ENCODE data around the gene OPRPN. TPM values are rescaled to one million over a fixed set of nuclear protein-coding genes. Genes with fewer than 3 reads are reported as not detected.

OPRPN gene
- total RNA-seq = not detected
- long read RNA-seq = 0 reads

GRCh38 chr4:70397580-70397979, at the start of gene OPRPN:
OPRPN (plus strand) TSS chr4:70397940; CDS start chr4:70399286, 1,346 bp downstream.
- no peak for DNase-seq (ENCODE audit: low spot score)

- no peak for DNase-seq (ENCODE audit: low spot score)
Measured at GRCh38 chr4:70356185-70356584, 41.6 kb upstream of the OPRPN start.

GRCh38 chr4:70359115-70359661, 38.6 kb upstream of the OPRPN start:
- no peak for DNase-seq (ENCODE audit: low spot score)

GRCh38 chr4:70360460-70360859, 37.3 kb upstream of the OPRPN start, which contains the start of gene SMR3A:
SMR3A (plus strand) TSS chr4:70360760; CDS start chr4:70362116, 1,356 bp downstream.
- DNase-seq (ENCODE audit: low spot score) = no peak

GRCh38 chr4:70364002-70364401, 33.7 kb upstream of the OPRPN start:
- no peak for DNase-seq (ENCODE audit: low spot score)

GRCh38 chr4:70365479-70365878, 32.3 kb upstream of the OPRPN start:
- DNase-seq (ENCODE audit: low spot score) = no peak

- no peak for DNase-seq (ENCODE audit: low spot score)
Measured at GRCh38 chr4:70367813-70368212, 29.9 kb upstream of the OPRPN start.

GRCh38 chr4:70371987-70372386, 25.8 kb upstream of the OPRPN start:
- DNase-seq (ENCODE audit: low spot score) = no peak

GRCh38 chr4:70372760-70373159, 25.0 kb upstream of the OPRPN start:
- no peak for DNase-seq (ENCODE audit: low spot score)

GRCh38 chr4:70380578-70380977, 17.2 kb upstream of the OPRPN start:
- no peak for DNase-seq (ENCODE audit: low spot score)

GRCh38 chr4:70382691-70383181, 15.0 kb upstream of the OPRPN start, which contains the start of gene SMR3B:
SMR3B (plus strand) TSS chr4:70383131; CDS start chr4:70384511, 1,380 bp downstream.
- no peak for DNase-seq (ENCODE audit: low spot score)

GRCh38 chr4:70392057-70392776, 5.5 kb upstream of the OPRPN start:
- DNase-seq (ENCODE audit: low spot score) = no peak

- DNase-seq (ENCODE audit: low spot score) = no peak
Measured at GRCh38 chr4:70399319-70399718, 1.6 kb downstream of the OPRPN start.

- DNase-seq (ENCODE audit: low spot score) = no peak
Measured at GRCh38 chr4:70402762-70403161, 5.0 kb downstream of the OPRPN start.

GRCh38 chr4:70405765-70406164, 8.0 kb downstream of the OPRPN start:
- DNase-seq (ENCODE audit: low spot score) = no peak

GRCh38 chr4:70425306-70425705, 27.6 kb downstream of the OPRPN start:
- DNase-seq (ENCODE audit: low spot score) = no peak

- DNase-seq (ENCODE audit: low spot score) = no peak
Measured at GRCh38 chr4:70426789-70427188, 29.0 kb downstream of the OPRPN start.

GRCh38 chr4:70437197-70437596, 39.5 kb downstream of the OPRPN start:
- DNase-seq (ENCODE audit: low spot score) = no peak

GRCh38 chr4:70442474-70442873, 44.7 kb downstream of the OPRPN start:
- DNase-seq (ENCODE audit: low spot score) = no peak

- no peak for DNase-seq (ENCODE audit: low spot score)
Measured at GRCh38 chr4:70443329-70443728, 45.6 kb downstream of the OPRPN start.

GRCh38 chr4:70449220-70449619, 51.5 kb downstream of the OPRPN start:
- DNase-seq (ENCODE audit: low spot score) = no peak

GRCh38 chr4:70452946-70453345, 55.2 kb downstream of the OPRPN start:
- no peak for DNase-seq (ENCODE audit: low spot score)
